ENCODE data around the gene FAM184B.

- TF ChIP-seq CTCF (IDR thresholded peaks at IDR 0.05 in 2 of 3, conservative IDR thresholded peaks at IDR 0.05 in 1 of 3; ENCODE audit: borderline replicate concordance in 1 of 3, insufficient read depth in 1 of 3, low read depth in 2 of 3, low read length in 2 of 3) (no peak), MAX (IDR thresholded peaks at IDR 0.05) (no peak), SRF (IDR thresholded peaks at IDR 0.05; ENCODE audit: low read depth) (no peak)
These were observed 131.0 kb downstream of the FAM184B start for GRCh38 chr4:17650406-17650805.

All from HCT116 (cell line).